ENCODE data around the gene SEMA3A.

SEMA3A gene

DNA sequence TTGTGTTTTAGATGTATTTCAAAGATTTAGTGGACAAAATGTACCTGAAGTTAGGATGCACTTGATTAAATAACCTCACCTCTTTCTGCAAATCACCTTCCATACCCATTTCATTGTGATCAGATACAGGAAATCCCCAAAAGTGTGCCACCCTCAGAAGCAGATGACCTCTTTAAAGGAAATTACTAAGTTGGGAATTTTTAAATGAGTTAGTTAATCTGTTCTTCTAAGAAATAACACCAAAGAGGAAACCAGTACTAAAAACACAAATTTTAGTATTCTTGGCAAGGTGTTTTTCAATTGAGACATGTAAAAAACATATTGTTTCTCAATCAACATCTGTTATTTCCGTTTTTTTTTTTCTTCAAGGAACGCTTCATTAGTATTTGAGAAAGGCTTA is 4.6 kb upstream of the SEMA3A start:
- FAIRE-seq (no peak), DNase-seq (ENCODE audit: insufficient read length, low spot score) (no peak)

DNA sequence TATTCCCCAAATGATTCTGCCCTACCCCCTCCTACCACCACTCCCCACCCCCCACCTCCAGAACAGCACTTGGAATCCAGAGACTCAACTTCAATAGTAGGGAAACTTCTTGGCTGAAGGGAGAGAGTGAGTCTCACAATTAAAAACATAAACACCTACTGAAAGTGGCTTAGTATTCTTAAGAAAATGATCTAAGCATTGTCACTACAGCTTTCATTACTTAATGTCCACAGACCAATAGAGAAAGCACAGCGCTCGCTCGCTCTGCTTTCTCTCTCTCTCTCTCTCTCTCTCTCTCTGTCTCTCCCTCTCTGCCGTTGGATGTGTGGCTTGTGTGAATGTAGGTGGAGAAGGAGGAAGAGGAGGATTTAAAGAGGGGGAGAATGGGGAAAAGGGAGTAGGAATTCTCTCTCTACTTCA is 1.5 kb upstream of the SEMA3A start:
- FAIRE-seq: no peak

DNA sequence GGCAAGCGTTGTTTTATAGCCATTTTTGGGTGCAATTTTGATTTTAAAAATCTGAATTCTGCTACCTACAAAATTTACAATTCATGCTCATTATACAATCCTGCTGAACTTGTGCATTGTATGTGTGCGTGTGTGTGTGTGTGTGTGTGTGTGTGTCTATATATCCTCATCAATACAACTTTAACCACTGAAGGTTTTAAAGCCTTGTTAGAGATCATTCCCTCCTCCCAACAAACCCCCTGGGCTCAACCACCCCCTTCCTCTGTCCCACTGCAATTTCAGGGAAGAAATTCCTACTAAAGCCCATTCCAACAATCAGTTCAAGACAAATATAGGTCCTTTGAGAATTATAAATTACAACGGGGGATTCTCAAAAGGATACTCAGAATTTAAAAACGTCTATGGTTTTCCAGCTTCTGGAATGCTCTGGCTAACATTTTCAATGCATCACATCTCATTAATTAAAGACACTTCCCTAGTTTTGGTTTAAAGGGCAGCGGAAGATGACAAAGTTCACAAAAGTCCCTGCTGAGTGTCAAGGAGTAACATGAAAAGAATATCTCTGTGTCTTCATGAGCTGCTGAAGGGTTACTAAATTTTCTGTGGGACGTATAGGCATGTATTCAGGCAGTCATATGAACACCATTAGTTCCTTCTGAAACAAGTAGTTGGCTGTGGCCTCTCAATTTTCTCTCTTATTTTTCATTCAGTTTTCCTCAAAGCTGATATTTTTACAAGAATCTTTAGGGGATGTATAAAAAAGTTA is 889 bp upstream of the SEMA3A start:
- no peak for DNase-seq (ENCODE audit: insufficient read length, low spot score)
- FAIRE-seq: no peak

More for the DNA sequence above, 1.5 kb upstream of the SEMA3A start:
- DNase-seq (ENCODE audit: insufficient read length, low spot score): no peak

DNA sequence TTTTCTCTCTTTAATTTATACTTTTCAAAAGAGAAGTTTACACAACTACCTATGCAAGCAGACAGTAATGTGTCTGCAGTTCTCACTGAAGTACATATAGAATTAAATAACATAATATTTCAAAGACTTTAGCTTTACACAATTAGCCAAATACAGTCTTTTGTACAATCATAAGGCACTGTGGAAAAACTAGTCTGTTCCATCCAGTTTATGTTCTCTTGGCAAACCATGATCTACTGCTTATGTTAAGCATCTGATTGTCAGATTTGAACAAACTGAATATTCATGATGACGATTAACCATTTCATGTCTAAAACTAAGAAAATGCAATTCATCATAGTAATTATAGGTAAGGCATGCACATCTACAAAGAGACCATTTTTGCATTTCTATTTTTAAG is 842 bp downstream of the SEMA3A start:
- no peak for FAIRE-seq

DNA sequence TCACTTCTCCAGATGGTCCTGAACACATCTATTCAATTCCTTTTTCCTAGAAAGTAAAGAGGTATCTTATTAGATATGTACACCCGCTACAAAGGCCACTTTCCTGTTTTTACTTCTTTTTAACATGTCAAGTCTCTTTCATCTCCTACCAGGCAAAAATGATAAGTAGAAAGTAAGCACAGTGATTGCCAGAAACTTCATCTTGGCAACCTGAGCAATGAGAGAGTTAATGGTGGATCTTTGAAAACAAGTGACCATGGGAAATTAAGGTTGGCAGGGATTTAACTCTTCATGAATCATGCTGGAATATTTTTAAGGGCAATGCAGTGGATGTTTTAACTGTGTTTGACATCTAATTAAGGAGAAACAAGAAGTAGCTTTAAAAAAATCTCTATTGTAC is 2.7 kb downstream of the SEMA3A start:
- DNase-seq (ENCODE audit: insufficient read length, low spot score) (no peak), FAIRE-seq (no peak)

More for the DNA sequence above, 842 bp downstream of the SEMA3A start:
- DNase-seq (ENCODE audit: insufficient read length, low spot score): no peak

DNA sequence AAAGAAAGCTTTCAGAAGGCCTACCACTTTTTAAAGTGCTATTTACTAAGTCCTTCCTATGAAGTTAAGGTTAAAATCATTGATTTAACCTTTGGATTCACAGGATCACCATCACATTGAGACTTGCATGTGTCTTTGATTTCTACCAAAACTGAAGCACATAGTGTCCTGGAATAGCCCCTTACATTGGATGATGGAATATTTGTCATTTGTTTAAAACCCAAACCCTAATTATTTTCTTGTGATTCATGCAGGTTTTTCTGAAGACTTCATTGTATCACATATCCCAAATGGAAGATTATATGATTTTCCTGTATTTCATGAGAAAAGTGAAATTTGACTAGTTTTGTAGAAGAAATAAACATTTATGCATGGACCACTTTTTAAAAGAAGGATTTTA is 3.3 kb downstream of the SEMA3A start:
- DNase-seq (ENCODE audit: insufficient read length, low spot score) (no peak), FAIRE-seq (no peak)

DNA sequence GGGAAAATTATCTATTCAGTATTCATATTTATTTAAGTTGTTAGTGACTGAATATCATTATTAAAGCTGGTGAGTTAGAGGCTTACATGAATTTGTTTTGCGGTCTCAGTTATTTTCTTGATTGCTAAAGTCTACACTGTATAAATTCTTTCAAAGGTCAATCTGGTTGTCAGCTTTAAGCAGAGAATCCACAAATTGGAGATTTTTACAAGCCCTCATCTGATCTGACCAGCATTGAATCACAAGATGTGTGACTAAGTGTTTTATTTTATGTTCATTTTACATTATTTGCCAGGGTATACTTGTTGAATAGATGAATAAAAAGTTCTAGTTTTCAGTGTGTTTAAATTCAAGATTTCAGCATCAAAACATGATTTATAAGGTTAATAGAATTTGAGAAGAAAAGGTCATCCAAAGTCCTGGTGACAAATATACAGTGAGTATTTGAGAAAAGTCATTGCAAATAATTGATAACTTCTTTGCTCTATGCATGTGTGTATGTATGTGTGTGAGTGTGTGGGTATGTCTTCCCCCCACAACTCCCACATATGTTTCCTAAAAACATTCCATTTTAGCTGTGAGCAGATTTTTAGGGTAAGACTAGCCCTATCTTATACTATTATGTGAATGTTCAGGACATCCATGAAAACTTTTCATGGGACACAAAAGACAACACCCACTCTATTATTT is 4.4 kb downstream of the SEMA3A start:
- no peak for FAIRE-seq
- DNase-seq (ENCODE audit: insufficient read length, low spot score): no peak

DNA sequence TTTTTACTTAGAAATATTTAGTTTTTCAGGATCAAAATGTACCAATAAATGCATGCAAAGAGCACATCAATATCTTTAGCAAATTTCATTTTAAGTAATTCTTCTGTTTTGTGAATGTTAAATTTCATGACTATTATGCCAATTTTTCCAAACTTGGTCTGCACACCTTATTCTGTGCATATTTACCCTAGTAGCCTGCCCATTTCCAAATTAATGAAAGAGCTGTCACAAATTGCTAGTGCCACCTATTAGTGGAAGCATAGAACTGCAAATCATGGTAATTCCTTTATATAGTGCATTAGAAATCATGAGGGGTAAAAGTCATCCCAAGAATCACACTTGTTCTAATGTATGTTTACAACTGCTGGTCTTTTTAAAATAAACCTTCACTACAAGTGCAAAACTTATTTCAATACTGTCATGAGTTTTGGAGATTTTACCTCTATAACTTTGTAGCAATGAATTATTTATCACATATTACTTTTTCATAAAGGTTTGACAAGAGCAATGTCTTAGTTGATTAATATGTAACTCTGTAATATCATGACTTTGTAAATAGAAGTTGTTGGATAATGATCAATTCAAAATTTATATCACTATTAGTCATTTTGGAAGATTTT is 5.7 kb downstream of the SEMA3A start:
- FAIRE-seq: no peak
- no peak for DNase-seq (ENCODE audit: insufficient read length, low spot score)

DNA sequence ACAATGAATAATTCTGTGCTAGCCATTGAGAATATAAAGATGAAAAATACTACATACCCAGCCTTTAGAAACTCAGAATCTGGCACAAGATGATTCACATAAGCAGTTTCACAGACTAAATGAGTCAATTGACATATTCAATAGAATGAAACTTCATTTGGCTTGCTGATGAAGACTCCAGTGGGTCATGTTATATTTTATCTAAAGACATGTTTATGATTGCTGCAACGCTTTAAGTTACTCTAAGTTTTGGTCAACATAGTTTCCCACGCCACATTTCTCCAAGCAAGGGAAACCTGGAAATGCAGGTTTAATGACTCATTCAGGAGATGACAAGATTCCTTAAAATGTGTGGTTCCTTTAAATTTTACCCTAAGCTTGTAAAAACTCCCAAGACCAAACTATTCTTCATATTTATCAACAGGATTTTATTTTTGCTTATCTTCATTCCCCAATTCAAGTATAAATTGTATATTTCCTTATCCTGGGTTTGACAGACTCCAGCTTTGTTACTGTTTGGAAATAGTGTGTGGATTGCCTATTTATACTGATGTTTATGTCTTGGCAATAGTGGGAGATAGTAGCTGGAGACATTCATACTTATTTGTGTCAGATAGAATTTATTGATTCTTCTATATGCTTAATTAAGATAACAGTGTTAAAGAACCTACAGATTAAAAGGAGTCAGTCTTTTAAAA is 6.6 kb downstream of the SEMA3A start:
- no peak for DNase-seq (ENCODE audit: insufficient read length, low spot score)
- no peak for FAIRE-seq

DNA sequence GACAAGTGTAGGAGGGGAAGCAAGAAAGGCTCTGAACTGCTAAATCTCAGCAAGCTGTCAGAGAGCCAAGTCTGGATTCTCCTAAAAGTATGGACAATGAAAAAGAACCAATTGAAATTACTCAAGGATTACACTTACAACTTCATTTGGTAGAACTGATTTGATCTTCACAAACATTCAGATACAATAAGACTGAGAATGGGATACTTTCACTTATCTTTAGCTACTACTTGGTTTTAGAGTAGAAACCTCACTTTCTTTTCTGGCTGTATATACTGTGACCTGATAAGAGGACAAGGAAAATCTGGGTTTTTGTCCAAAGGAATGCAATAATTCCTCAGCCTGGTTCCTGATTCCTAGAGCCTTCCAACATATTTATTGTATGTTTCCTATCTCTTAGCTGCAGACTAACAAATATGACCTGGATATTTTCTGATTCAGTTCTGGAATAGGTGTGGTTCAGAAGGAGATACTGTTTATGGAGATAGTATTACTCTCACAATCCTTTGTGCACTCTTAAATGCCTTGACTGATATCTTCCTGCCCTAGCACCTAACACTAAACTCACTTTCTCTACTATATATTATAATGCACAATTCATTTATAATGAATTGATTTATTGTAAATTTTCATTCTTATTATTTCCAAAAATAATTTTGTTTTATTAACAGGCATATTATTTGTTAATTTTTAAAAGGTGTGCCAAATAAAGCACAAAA is 7.3 kb downstream of the SEMA3A start:
- FAIRE-seq (no peak), DNase-seq (ENCODE audit: insufficient read length, low spot score) (no peak)

DNA sequence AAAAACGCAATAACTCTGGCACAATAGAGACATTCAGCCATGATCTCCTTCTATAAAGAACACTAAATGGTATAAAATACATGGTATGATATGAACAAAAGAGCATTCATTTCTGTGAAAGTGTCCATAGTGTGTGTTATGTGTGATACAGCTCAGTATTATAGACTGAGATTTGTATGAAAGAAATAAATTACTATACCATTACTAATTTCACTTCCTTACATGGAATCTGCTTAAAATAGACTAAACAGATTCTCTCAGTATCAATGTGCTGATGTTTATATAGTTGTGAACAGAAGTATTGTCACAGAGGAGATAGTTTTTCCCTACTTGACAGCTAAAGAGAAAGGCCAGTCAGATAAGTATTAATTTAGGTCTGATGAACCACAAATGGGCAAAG is 10.8 kb downstream of the SEMA3A start:
- no peak for DNase-seq (ENCODE audit: insufficient read length, low spot score)
- FAIRE-seq: no peak

DNA sequence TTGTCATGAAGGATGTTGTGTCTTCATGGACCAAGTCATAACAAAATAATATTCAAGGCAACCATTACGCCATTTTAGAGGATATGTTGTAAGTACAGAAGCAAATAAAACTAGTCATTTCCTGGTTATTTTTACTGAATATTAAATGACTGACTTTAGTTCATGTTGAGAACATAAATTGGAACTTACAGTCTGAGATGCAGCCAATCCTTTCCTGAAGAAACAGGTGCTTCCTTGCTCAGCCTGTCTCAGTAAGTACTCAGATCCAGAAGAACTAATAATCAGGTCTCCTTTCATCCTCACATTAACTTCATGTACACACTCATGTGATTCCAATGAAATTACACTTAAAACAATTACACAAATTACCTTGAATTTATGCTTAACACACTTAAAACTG is 12.3 kb downstream of the SEMA3A start:
- no peak for DNase-seq (ENCODE audit: insufficient read length, low spot score)
- FAIRE-seq: no peak

DNA sequence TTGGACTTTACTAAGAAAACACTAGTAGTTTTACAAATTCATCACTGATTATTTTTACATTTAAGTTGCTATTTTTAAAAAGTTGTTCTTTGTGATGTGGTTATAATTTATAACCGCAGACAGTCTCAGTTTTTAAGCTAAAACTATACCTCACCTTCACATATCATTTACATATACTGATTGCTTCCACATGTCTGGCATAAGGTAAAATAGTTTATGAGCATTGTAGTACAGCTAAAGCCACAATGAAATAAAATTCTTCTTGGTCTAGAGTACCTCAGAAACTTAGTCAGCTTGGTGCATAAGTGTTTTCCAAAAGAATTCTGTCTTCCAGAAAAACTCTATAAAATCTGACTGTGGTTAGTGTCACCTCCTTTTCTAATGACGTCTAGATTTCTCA is 13.0 kb downstream of the SEMA3A start:
- FAIRE-seq (no peak), DNase-seq (ENCODE audit: insufficient read length, low spot score) (no peak)

DNA sequence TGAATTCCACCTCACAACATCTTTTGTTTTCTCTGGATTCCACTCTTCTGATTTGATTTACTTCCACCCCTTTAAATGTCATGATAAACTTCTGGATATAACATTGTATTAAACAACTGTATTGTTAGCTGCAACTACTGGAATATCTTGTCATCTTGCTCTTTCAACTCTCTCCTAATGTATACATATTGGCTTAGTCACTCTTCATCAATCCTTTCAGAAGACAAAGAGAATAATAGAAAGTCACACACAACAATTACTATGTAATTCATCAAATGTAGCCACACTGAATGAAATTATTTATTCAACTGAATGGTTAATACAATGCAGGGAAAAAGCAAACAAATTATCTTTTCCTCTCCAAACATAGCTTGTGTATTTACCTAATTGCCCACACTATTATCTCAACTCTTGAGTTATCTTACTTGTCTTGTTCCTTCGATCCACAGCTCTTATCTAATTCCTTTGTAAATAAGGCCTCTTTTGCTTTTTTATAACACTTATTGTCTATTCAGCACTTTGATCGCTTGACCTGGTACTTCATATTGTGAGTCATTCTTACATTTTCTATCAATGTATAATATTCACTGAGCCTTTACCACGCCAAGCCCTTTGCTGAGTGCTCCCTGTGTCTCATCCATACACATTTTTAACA is 16.7 kb downstream of the SEMA3A start:
- no peak for FAIRE-seq
- DNase-seq (ENCODE audit: insufficient read length, low spot score): no peak

DNA sequence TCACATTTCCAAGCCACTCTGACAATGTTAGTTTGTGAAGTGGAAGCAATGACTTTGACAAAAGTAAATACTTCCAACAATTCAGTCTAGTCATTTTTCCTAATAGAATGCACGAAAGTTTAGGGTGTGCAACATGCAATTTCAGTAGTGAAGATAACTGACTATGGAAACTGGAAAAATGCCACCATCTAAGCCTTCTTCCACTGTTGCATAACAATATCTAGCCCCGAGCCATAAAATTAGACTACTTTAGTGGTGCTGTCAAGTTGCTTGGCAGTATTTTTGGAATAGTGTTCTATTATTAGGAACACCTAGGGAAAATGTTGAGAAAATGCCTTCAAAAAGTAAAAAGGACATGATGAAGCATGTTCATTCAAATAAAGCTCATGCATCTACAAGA is 17.9 kb downstream of the SEMA3A start:
- FAIRE-seq: no peak

DNA sequence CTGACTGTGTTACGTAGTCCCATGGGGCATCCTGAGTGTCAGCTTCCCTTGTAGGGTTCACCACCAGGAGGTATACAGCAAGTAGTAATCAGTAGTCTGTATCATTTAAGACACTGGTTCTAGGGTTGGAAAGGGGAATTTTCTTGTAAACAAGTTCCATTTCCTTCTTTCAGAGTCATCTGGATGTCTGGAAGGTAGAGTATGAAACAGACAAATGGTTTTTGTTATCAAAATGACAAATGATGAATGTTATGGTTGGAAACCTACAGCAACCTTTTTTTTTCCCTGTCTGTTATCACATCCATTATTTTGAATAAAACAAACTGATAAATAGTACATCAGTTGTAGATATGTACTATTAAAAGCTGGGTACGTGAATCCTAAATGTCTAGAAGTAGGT is 19.1 kb downstream of the SEMA3A start:
- no peak for FAIRE-seq
- no peak for DNase-seq (ENCODE audit: insufficient read length, low spot score)

More for the DNA sequence above, 17.9 kb downstream of the SEMA3A start:
- no peak for DNase-seq (ENCODE audit: insufficient read length, low spot score)

DNA sequence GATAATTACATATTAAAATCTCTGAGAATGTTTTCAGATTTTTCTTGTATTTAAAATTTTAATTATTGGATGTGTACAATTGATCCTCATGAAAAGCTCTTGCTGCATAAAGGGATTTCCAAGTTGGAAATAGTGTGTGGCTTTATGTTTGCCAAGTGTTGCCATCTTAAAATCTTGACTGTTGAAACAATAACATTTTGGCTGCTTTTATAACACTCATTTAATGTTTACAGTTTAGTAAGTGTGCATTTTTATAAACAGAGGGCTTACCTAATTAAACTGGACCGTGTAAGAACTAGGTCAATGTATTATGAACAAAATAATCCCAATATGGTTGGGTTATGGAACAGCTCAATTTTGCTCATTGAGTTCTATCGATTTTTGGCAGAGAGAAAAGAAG is 23.9 kb downstream of the SEMA3A start:
- FAIRE-seq (no peak), DNase-seq (ENCODE audit: insufficient read length, low spot score) (no peak)

DNA sequence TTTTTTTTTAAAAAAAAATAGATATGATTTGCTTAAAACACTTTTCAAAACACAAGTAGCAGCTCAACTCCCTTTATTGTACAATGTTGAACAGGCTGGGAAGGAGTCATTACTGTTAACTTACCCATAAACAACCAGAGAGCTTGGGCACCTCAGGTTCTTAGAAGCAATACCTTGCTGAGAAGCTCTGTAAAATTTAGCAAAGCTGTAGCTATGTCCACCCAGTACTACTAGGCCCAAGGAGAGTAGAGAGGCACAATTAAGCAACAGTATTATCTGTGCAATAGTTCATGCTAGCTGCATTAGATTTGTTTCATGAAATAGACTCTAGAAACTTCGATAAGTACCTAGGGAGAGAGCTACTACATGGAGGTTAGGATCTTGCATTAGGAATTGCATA is 32.0 kb downstream of the SEMA3A start:
- DNase-seq (ENCODE audit: insufficient read length, low spot score) (no peak), FAIRE-seq (no peak)

DNA sequence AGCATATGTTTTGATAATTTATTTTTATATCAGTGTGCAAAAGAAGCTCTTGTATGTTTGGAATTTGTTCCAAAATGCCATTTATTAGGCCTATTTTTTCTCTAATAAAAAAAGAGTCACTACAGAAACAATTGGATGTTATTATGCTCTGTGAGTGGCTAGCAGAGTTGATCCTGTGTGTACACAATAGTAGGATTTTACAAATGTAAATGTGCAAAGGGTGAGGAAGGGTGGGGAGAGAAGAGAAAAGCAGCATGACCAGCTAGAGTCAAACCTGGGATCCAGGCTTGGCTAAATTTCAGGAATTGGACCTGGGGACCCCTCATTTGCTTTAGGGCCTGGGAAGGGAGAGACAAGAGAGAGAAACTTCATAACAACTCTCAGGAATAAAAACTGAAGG is 32.5 kb downstream of the SEMA3A start:
- FAIRE-seq: no peak
- DNase-seq (ENCODE audit: insufficient read length, low spot score): no peak

DNA sequence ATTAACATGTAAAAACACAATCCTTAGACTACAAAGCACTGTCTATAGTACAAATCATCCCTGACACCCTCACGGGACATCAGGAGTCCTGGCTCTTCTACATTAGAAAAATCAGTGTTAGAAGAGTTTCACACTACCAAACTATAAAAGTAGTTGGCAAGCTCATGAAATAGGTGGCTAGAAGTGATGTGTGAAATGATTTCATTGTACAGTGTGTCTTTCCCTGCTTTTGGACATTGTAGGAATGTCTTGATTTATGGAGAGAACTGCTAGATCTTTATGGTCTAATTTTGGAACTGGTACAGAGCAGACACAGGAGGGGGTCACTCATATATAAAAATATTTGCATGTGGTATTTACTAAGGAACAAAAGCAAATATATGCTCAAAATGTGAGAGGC is 33.2 kb downstream of the SEMA3A start:
- no peak for DNase-seq (ENCODE audit: insufficient read length, low spot score)
- FAIRE-seq: no peak

Measured in HTR-8/SVneo (cell line).